ENCODE data around the gene ZBTB18. TPM values are rescaled to one million over a fixed set of nuclear protein-coding genes. Genes with fewer than 3 reads are reported as not detected.

ZBTB18 gene
- total and polyA plus RNA-seq, 2 of the 4 experiments (the other 2 are of a cell fraction): 10.0 to 16.0 TPM

GRCh38 chr1:244089561-244089960, 38.5 kb downstream of the ZBTB18 start:
- Histone ChIP-seq H3K23ac (ENCODE audit: low read depth, low read length) (no peak overlapping the region), H3K9me3 (ENCODE audit: control insufficient read depth, insufficient read depth, low read length) (peaks cover 14% of the 10 kb centered on the region), H2AK5ac (ENCODE audit: low read depth, low read length) (no peak overlapping the region), H3K56ac (ENCODE audit: extremely low read depth, insufficient read depth, low read length) (no peak overlapping the region), H2AK9ac (replicated peaks; ENCODE audit: low read depth, low read length, poor library complexity) (no peak overlapping the region), H4K5ac (ENCODE audit: low read depth, low read length) (no peak overlapping the region), H3K9ac (ENCODE audit: low read depth, low read length) (no peak overlapping the region), H3K27ac (ENCODE audit: insufficient read depth, low read length) (no peak overlapping the region), H2BK20ac (ENCODE audit: low read depth, low read length) (no peak overlapping the region), H2BK120ac (ENCODE audit: low read depth, low read length) (no peak overlapping the region), H4K91ac (ENCODE audit: insufficient read depth, low read depth, low read length) (no peak overlapping the region), H3K4me3 (ENCODE audit: insufficient read depth, low read depth, low read length) (no peak overlapping the region), H3K27me3 (ENCODE audit: control insufficient read depth, insufficient read depth, low read length) (peaks cover 6% of the 10 kb centered on the region), H2AFZ (replicated peaks; ENCODE audit: low read length, poor library complexity) (no peak overlapping the region), H3K4me1 (ENCODE audit: control insufficient read depth, insufficient read depth, low read length) (peaks cover 2% of the 10 kb centered on the region), H3K14ac (replicated peaks; ENCODE audit: low read depth, low read length) (no peak overlapping the region), H3K4me2 (ENCODE audit: low read depth, low read length) (no peak overlapping the region), H3K9me1 (ENCODE audit: insufficient read depth, low read length) (0 out of 2 replicates have a peak, but pooled peaks cover 3% of the 10 kb centered on the region), H4K8ac (ENCODE audit: low read depth in 2 of 2, low read length in 2 of 2) (no peak overlapping the region), H3K18ac (ENCODE audit: low read depth, low read length) (no peak overlapping the region), H3K36me3 (ENCODE audit: control insufficient read depth, insufficient read depth, low read length) (no peaks in the 10 kb centered on the region), H3K79me1 (ENCODE audit: low read depth in 1 of 2, low read length in 2 of 2) (no peaks in the 10 kb centered on the region), H2BK15ac (ENCODE audit: low read depth, low read length) (no peak overlapping the region), H3K4ac (ENCODE audit: low read depth, low read length) (no peak overlapping the region), H2BK5ac (ENCODE audit: low read depth, low read length, poor library complexity, severe bottlenecking) (no peak overlapping the region), H4K20me1 (ENCODE audit: insufficient read depth, low read length) (no peaks in the 10 kb centered on the region)
- dilution Hi-C loops (cut with HindIII; ENCODE audit: low sequenced_read_pairs, unreplicated experiment) (no loop called here), intact Hi-C loops (cut with micrococcal nuclease) (no loop called here), in situ Hi-C loops (cut with MboI; ENCODE audit: low sequenced_read_pairs) (no loop called here)
- CTCF ChIA-PET: no interaction called here
- WGBS, 2 experiments (ENCODE audit: extremely low coverage in 2 of 2, insufficient read length in 1 of 2): no CpG with 5 or more reads among the region's 8 CpGs
- TF ChIP-seq FOS (IDR thresholded peaks at IDR 0.05; ENCODE audit: low read depth, low read length) (no peak), NFE2L2 (IDR thresholded peaks at IDR 0.05; ENCODE audit: low read depth, low read length) (no peak), MAFK (IDR thresholded peaks at IDR 0.05; ENCODE audit: low read depth, low read length) (no peak), USF2 (IDR thresholded peaks at IDR 0.05; ENCODE audit: low read depth, low read length) (no peak), RFX5 (IDR thresholded peaks at IDR 0.05; ENCODE audit: low read depth, low read length) (no peak), CHD1 (IDR thresholded peaks at IDR 0.05; ENCODE audit: low read depth, low read length) (no peak), SMC3 (IDR thresholded peaks at IDR 0.05; ENCODE audit: low read depth, low read length) (no peak), CEBPB (IDR thresholded peaks at IDR 0.05; ENCODE audit: low read depth, low read length) (no peak), RAD21 (IDR thresholded peaks at IDR 0.05; ENCODE audit: low read length) (no peak), BHLHE40 (IDR thresholded peaks at IDR 0.05; ENCODE audit: low read depth, low read length) (no peak), ELK1 (IDR thresholded peaks at IDR 0.05; ENCODE audit: borderline replicate concordance, low read depth, low read length) (no peak), RCOR1 (IDR thresholded peaks at IDR 0.05; ENCODE audit: insufficient replicate concordance, low read length) (no peak), MAZ (IDR thresholded peaks at IDR 0.05; ENCODE audit: borderline replicate concordance, low read depth, low read length) (no peak), POLR2A (IDR thresholded peaks at IDR 0.05; ENCODE audit: low read depth, low read length) (no peak), CTCF (conservative IDR thresholded peaks at IDR 0.05; ENCODE audit: low read depth, low read length) (no peak), MXI1 (IDR thresholded peaks at IDR 0.05; ENCODE audit: borderline replicate concordance, low read depth, low read length) (no peak)
- no TSS peak for BruUV-seq (replicated peaks)
- no peak for DNase-seq
- POLR2A ChIA-PET (ENCODE audit: unreplicated experiment): interaction anchor here (0.7 kb wide), 1 partner anchor 35 kb away, joined by 4 read pairs; no protein-coding TSS in a partner anchor
- no peak for ATAC-seq (ENCODE audit: low read depth)

All from IMR-90 (cell line).